Activated CD8-positive, alpha-beta memory T cell treated with anti-CD3 and anti-CD28 coated beads for 4 hours (primary cell): ENCODE data around the gene WNT4.

Experiments used
- DNase-seq, 2 donors: peaks; one replicate each; pipeline ENCODE4 v3.0.0-alpha.2; 2020; ENCODE audit warnings: low read depth in 2 of 2

Gene WNT4

GRCh38 chr1:22163564-22163963 is 20.7 kb upstream of the WNT4 start:
- no peak for DNase-seq

DNA sequence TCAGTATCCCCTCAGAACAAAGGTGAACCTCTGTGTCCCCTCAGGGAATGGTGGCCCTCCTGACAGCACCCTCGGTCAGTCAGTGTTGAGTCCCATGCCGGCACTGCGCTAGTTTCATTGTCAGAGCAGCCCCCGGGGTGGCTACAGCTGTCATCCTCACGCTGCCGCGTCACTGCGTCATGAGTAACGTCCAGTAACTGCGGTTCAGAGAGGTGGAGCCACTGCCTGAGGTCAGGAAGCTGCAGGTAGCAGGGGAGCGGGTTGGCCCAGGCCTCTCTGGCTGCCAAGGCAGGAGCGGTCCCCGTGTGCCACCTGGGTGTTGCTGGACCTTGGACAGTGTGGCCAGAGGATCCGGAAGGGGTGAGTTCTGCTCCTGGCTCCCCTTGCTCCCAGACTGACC is 20.2 kb upstream of the WNT4 start:
- no peak for DNase-seq

GRCh38 chr1:22159891-22160290 is 17.0 kb upstream of the WNT4 start:
- DNase-seq: no peak

DNA sequence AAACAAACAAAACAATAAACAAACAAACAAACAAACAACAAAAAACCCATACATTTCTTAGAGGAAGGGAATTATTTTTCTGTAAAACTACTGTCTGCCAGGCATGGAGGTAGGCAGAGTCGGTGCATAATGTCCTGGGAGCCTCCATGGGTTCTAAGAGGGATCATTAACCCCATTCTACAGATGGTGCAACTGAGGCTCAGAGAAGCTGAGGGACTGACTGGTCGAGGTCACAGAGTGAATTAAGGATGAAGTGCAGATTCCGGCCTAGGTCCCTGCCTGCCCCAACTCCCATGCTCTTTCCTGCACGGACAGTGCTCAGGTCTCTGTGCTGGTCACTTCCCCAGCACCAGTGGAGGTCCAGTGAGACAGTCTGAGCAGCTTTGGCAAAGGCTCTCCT is 15.8 kb upstream of the WNT4 start:
- DNase-seq: no peak

DNA sequence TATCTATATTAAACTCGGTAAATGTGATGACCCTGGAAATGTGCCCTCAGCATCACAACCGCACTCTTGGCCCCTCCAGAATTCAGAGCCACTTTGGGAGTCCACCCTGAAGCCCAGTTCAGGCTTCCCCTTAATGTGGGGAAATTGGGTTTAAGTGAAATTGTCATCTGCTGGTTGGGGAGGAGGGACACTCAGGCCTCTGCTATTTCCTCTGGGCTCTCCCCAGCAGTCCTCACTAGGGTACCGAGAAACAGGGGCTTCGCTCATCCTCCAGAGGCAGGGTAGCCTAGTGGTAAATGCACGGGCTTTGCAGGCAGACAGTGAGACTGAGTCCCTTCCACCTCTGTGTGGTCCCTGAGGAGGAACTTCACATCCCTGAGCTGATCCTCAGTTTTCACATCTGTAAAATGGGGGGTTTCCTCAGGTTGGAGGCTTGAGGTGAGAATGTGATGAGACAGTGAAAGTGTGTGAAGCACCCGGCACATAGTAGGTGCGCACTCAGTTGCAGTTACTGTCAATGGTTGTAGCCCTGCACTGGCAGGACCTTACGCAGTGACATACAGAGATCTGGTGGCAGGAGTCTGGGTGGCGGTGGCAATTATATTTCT is 14.6 kb upstream of the WNT4 start:
- no peak for DNase-seq

DNA sequence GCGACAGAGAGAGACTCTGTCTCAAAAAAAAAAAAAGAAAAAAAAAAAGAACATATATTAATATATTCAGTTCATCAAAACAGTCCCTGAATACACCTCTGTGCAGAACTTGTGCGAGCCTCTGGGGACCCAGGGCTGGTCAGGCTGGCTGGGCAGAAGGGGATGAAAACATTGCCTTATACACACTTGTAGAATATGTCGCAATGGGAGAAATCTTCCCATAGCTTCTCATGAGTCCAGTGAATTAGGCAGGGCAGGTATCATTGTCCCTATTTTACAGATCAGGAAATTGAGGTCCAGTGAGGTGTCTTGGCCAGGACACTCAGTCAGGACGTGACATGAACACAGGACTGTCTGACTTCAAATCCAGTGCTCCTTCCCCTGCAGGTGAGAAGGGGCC is 12.6 kb upstream of the WNT4 start:
- no peak for DNase-seq

DNA sequence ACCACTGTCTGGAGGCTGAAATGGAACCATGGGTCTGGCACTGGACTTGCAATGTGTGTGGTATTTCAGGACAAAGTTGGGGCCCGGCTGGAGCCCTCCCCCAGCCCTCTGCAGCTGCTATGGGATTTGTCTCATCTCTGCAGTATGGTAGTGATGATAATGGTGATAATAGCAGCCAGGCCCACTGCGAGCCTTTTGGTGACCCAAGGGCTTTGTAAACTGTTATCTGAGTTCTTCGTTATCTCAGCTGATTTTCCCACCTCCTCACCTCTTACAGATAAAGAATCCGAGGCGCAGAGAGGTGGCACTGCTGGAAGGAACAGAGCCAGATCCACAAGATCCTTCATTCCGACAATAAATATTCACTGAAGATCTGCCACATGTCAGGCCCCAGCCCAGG is 11.7 kb upstream of the WNT4 start:
- DNase-seq: no peak

DNA sequence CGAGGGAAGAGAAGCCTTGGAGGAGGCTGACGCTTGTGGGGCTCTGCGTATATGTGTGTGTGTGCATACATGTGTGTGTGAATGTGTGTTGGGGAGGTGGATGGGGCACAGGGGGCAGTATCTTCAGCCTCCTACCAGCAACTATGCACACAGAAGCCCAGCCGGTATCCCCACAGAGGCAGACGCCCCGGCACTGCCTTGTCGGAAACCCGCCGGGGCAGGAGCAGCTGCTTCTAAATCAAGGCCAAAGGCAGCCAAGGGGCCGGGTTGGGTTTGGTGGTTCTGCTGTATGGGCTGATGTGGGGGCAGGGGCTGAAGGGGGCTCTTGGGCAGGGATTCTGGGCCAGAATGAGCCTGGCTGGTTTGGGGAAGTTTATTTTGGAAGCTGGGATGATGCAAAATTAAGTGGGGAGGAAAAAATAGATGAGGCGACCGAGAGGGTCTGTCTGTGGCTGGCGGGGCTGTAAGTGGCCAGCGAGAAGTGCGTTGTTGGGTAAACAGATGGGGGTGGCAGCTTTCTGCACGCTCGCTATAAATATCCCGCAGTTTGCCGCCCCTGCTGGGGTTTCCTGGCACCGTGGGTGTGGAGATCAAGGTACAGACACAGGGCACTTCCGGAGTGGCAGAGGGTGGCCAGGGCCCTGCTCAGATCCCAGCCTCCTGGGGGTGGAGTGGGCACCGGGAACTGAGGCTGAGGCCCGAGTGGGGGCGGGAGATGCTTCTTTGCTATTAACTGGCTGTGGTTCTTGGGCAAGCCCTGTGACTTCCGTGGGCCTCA is 11.0 kb upstream of the WNT4 start:
- DNase-seq: no peak

GRCh38 chr1:22150923-22151322 is 8.0 kb upstream of the WNT4 start:
- DNase-seq: no peak

DNA sequence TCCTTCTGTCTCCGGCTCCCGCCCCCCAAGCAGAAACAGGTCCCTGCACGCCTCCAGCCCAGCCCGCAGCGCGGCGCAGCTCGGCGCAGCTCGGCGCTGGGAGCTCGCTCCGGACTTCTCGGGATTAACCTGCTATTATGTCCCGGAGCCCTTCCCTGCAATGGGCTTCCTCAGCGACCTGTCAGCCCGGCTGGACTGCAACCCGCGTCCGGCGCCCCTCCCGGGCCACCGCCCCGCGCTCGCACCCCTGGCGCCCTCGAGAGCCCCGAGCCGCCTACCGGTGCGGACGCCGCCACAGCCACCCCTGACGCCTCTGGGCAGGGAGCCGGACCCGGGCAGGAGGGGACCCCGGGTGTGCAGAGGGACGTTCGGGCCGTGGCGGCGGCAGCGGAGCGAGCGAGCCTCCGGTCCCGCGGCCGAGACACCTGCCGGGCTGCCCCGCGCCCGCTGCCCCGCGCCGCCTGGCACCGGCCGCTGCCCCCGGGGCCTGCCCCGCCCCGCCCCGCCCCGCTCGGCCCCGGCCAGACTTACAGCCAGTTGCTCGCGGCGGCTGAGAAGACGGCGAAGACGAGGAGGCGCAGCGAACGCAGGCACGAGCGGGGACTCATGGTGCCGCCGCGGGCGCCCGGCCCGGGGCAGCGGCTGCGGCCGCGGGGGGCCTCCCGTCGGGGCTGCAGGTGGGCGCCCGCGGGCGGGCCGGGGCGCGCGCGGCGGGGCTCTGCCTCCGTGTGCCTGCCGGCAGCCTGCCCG is 407 bp downstream of the WNT4 start:
- DNase-seq: no peak

GRCh38 chr1:22141554-22142314 is 1.2 kb downstream of the WNT4 start:
- no peak for DNase-seq

GRCh38 chr1:22140694-22141093 is 2.2 kb downstream of the WNT4 start:
- no peak for DNase-seq

DNA sequence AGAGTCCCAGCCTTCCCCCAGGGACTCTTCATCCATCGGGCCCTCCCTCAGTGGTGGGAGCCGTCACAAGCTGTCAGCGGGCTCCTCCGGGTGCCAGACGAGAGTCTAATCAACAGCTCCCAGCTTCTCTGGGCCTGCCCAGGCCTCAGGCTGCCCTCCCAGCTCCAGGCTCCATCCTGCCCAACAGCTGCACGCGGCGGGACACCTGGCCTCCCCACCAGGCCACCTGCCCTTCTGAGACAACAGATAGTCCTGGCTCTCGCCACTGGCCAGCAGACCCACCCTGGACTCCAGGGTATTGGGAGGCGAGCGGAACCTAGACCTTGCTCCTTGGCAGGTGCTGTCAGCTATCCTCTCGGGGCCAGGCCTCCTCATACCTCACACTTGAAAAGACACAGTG is 3.1 kb downstream of the WNT4 start:
- no peak for DNase-seq

GRCh38 chr1:22139066-22139594 is 3.8 kb downstream of the WNT4 start:
- DNase-seq: no peak

- DNase-seq: no peak
These were observed 5.7 kb downstream of the WNT4 start for GRCh38 chr1:22137004-22137720.

DNA sequence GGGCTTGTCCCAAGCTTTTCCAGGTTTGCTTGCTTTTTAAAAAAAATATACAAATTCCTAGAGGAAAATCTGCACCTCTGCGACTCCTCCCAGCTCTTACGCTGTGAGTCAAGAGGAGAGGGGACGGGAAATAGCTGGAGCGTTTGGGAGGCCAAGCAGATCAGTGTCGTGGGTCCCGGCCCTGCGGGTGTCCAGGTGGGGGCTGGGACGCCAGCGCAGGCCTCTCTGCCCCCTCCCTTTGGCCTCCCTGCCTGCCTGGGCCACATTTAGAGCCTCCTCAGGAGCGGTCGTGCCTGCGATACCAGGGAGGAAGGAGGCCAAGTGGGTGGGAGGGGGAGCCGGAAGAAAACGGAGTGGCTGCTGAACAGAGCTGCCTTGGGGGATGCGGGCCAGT is 9.0 kb downstream of the WNT4 start:
- no peak for DNase-seq

DNA sequence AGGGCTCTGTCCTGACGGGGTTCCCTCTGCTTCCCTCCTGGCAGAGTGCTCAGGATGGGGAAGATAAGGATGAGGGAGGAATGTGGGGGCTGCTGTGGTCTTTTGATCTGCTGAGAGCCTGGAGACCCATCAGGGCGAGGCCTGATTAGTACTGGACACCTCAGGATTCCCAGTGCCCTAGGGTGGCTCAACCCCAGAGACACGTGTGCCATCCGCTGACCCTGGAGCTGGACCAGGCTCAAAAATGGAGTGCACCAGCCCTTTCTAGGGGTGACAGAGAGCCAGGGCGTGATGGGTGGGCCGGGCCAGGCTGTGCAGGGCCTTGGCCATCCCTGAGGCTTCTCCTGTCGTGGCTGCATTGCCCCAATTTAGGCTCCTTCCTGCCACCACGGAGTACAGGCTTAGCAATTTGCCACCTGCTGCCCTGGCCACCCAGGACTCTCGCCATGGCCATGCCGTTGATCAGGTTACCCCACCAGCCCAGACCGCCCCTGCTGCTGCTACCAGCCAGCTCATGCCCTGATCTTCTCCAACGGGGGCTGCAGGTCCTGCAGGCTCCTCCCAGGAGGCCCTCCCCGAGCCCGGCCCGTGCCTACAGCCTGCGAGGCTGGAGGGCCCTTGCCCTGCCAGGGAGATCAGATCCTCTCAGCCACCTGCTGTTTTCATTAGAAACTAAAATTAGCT is 9.5 kb downstream of the WNT4 start:
- DNase-seq: no peak

DNA sequence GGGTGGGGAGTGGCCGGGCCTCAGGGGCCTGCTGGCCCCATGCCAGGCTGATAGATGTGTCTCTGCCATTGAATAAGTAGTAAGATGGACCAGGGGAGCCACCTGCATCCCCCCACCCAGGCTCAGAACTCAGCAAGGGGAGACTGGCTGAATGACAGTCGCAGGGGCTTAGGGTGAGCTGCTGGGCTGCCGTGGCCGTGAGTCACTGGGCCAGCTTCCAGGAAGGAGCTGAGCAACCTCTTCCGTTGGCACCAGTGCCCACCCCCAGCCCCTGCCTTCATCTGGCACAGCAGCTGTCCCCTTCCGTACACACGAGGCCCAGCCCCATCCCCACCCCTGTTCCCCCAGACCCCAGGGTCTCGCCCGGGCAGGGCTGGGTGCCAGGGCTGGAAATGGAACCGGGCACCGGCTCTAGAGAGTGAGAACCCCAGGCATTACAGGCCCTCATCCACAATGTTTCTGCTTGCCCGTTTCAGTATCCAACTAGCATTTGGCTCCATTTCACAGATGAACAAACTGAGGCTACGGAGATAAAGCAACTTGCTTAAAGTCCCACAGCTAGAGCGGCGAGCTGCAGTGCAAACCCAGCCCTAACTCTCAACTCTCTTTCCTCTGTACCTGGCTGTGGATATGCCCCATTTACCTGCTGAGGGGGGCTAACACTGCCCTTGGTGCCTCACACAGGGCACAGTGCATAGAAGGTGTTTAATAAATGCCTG is 10.2 kb downstream of the WNT4 start:
- no peak for DNase-seq

DNA sequence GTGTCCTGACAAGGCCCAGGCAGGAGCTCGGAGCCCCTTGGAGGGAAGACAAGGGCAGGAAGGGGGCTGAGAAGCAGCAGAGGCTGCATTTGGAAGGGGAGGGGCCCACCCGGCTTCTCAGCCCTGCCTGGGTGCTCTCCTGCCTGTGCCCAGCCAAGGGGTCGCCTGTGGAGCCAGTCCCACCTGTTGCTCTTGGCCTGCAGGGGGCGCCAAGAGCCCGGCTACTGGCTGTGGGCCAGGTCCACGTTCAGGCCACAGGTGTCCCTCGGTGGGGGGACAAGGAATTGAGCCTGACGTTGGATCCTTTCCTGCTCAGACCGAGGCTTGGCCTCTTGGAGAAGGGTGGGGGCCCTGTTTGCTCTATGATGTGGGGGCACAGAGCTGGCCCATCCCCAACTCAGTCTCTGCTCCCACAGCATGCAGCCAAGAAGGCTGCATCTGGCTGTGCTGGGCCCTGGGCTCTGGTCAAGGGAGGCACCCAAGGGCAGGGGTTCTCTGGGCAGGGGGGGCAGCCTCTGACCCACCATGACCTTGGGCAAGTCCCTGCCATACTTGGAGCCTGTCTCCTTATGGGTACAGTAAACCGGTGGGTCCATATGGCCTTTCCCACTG is 10.9 kb downstream of the WNT4 start:
- DNase-seq: peak; percentile 7 to 11

GRCh38 chr1:22131062-22131461 is 11.8 kb downstream of the WNT4 start:
- DNase-seq: no peak
